D341Med (cell line): ENCODE results near the gene RELA.

Source experiments
- DNase-seq: peaks from one replicate; pipeline ENCODE4 v3.0.0; 2012; ENCODE audit warnings: low spot score

The RELA gene

DNA sequence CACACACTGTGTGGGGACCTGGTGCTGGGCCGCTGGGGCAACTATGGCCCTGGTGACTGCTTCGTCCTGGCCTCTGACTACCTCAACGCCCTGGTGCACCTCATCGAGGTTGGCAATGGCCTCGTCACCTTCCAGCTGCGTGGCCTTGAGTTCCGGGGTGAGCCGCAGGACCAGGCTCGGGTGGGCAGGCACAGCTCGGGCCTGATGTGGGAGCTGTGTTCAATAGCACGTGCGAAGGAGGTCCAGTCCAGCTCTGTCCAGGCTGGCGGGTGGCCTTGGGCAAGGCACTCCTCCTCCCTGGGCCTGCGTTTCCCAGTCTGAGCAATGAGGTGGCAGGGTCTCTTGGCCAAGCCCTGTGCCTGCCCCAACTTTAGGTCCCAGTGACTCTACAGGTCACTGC is 33.1 kb downstream of the RELA start:
- no peak for DNase-seq

DNA sequence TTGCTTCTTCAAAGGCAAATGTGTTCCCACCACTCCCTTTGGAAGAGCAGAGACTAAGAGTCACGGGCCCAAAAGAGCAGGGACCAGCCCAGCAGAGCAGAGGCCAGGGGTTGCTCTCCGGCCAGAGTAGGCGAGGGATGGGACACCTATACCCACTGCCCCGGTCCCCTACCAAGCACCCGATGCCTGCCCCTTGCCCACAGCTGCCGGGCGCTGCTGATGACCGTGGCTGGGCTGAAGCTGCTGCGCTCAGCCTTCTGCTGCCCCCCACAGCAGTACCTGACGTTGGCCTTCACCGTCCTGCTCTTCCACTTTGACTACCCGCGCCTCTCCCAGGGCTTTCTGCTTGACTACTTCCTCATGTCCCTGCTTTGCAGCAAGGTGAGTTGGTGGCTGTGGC is 35.5 kb downstream of the RELA start:
- no peak for DNase-seq

DNA sequence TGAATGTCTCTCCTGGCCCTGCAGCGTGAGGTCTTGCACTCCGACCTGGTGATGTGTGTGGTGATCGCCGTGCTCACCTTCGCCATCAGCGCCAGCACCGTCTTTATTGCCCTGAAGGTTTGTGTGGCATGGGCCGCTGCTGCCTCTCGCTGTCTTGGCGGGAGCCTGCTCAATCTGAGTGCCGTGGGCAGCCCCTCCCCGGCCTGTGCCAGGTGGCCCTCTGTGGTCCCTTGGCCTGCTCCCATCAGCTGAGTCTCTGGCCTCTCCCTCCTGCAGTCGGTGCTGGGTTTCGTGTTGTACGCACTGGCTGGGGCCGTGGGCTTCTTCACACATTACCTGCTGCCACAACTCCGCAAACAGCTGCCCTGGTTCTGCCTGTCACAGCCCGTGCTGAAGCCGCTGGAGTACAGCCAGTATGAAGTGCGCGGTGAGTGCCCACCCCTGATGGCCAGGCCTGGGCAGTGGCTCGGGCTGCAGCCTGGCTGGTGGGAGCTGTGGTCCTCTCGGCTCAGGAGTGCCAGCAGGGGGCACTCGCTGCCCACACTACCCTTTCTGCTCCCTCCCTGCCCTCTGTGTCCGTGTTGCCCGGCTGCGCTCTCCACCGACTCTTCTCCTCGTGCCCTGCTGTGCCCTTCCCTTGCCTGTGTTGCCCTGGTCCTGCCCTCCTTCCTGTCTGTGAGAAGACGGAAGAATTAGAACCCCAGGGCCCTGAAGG is 36.9 kb downstream of the RELA start:
- peak; percentile 86 for DNase-seq

DNA sequence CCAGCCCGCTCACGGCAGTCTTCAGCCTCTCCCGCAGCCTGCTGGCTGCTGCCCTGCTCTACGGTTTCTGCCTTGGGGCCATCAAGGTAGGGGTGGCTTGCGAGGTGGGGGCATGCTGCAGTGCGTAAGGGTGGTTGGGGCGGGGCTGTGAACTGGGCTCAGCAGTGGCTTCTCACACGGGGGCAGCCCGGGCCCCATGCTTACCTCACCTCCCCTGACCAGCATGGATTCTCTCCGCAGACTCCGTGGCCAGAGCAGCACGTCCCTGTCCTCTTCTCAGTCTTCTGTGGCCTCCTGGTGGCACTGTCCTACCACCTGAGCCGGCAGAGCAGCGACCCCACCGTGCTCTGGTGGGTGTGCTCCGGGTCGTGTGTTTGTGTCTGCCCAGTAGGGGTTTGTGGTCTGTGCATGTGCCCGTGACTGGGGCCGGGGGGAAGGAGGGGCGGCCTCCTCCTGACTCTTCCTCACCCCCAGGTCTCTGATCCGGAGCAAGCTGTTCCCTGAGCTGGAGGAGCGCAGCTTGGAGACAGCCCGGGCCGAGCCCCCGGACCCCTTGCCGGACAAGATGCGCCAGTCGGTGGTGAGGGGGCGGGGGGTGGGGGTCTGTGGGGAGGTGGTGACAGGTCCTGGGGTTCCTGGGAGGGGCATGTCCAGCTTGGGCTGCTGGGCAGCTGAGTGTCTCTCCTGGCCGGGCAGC is 37.6 kb downstream of the RELA start:
- DNase-seq = no peak

DNA sequence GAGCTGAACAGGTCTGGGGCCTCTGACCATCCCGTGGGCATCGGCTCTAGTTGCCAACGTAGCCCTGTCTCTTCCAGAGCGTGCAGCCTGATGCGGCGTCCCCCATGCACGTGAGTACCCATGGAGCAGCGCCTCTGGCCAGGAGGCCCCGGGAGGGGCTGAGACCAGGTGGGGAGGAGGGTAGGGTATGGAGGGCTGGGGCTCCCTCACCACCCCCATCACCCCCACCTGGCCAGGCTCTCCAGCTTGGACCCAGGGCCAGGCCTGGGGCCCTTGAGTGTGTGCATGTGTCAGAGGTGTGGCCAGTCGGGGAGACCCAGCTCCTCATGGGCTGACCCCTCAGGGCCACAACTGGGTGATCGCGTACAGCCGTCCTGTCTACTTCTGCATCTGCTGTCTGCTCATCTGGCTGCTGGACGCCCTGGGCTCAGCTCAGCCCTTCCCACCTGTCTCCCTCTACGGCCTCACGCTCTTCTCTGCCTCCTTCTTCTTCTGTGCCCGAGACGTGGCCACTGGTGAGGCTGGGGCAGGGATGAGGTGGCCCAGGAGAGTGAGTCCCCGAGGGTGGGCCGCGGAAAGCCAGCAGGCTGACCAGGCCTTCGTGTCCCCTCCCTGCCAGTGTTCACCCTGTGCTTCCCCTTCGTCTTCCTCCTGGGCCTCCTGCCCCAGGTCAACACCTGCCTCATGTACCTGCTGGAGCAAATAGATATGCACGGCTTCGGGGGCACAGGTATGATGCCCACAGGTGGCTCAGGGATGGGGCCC is 38.7 kb downstream of the RELA start:
- DNase-seq = no peak

DNA sequence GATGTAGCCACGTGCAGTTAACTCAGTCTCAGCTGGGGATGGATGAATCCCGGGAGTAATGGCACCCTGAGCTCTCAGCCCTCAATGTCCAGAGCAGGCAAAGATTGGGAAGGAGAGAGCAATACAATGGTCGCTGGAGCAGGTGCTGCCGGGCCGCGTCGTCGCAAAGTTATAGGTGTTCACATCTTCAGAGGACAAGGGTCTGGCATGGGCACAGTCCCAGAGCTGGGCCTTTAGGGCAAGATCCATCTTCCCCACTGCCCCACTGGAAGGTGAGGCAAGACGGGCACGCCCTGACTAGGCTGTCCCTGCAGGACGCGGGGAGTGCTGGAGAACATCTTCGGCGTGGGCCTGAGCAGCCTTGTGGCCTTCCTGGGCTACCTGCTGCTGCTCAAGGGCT is 39.5 kb downstream of the RELA start:
- DNase-seq = no peak

DNA sequence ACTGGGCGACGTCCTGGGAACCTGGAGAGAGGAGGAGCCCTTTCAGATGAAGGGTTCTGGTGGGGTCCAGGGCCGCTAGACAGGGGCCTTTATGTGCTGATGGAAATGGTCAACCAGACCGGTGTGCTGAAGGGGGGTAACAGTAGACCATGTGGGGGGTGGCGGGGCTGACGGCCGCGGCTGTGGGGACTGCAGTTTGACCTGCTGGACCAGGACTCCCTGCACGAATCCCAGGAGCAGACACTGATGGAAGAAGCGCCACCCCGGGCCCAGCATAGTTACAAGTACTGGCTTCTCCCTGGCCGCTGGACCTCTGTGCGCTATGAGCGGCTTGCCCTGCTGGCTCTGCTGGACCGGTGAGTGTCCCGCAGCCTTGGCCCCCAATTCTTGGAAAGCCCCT is 40.7 kb downstream of the RELA start:
- DNase-seq = no peak

DNA sequence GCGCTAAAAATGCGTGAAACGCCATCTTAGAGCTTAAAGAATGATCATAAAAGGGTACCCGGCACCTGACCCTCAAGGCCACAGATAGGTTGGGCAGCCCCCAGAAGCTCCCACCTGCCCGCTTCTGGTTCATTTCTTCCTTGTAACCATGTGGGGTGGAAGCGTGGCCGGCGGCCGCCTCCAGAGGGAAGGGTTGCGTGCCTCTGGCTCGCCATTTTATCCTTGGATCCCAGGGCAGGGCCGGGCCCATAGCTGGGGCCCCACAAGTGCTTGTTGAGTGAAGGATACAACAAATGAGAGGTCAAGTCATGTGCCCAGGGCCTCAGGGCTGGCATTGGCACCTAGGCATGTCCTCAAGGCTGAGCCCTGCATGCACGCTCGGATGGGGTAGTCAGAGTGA is 41.3 kb downstream of the RELA start:
- no peak for DNase-seq

DNA sequence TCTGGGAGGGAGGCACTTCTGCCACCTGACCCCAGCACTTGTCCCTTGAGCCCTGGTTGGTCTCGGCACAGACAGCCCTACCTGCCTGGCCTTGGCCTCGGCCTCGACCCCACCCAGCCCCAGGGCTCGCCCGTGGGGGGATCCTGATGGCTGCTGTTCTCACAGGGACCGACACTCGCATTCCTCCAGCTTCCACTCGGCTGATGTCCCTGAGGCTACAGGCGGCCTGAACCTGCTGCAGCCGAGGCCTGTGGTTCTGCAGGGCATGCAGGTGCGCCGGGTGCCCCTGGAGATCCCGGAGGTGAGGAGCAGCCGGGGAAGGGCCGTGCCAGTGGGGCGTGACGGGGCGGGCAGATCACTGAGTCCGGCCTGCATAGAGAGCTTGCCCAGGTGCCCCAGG is 42.0 kb downstream of the RELA start:
- DNase-seq = no peak

DNA sequence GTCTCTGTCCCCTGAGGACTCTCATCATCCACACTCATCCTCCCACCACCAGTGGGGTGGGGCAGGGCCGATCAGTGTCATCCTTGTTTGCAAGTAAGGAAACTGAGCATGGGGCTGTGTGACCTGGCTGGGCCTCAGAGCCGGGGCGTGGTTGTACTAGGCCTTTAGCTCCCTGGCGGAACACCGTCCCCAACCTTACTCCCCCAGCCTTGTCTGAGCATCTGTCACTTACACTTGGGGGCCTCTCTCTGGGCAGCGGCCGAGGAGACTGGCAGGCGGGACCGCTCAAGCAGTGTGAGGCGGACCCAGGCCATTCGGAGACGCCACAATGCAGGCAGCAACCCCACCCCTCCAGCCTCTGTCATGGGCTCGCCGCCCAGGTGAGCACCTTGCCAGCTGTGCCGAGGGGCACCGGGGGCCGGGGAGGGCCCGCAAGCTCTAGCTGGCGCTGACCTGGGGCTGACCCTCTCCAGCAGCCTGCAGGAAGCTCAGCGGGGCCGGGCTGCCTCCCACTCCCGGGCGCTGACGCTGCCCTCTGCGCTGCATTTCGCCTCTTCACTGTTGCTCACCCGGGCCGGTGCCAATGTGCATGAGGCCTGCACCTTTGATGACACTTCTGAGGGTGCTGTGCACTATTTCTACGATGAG is 43.3 kb downstream of the RELA start:
- no peak for DNase-seq

DNA sequence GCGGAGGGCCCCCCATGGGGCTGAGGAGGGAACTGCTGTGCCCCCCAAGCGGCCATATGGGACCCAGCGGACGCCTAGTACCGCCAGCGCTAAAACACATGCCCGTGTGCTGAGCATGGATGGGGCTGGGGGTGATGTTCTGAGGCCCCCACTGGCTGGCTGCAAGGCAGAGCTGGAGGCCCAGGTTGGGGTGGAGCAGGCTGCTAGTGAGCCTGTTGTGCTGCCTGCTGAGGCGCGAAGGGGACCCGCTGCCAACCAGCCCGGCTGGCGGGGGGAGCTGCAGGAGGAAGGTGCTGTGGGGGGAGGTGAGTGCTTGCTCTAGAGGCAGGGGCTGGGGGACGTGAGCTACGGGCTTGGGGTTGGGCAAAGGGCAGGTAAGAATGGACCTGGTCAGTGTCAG is 44.0 kb downstream of the RELA start:
- no peak for DNase-seq

DNA sequence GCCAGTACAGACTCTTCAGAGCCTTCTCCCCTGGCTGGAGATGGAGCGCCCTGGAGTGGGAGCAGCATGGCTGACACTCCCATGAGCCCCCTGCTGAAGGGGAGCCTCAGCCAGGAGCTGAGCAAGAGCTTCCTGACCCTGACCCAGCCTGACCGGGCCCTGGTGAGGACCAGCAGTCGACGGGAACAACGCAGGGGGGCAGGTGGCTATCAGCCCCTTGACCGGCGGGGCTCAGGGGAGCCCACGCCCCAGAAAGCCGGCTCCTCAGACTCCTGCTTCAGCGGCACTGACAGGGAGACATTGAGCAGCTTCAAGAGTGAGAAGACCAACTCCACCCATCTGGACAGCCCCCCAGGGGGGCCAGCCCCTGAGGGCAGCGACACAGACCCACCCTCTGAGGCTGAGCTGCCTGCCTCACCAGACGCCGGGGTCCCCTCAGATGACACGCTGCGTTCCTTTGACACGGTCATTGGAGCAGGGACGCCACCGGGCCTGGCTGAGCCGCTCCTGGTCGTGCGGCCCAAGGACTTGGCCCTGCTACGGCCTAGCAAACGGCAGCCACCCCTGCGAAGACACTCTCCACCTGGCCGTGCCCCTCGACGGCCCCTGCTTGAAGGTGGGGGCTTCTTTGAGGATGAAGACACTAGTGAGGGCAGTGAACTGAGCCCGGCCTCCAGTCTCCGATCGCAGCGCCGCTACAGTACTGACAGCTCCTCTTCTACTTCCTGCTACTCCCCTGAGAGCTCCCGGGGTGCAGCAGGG is 44.5 kb downstream of the RELA start:
- no peak for DNase-seq

DNA sequence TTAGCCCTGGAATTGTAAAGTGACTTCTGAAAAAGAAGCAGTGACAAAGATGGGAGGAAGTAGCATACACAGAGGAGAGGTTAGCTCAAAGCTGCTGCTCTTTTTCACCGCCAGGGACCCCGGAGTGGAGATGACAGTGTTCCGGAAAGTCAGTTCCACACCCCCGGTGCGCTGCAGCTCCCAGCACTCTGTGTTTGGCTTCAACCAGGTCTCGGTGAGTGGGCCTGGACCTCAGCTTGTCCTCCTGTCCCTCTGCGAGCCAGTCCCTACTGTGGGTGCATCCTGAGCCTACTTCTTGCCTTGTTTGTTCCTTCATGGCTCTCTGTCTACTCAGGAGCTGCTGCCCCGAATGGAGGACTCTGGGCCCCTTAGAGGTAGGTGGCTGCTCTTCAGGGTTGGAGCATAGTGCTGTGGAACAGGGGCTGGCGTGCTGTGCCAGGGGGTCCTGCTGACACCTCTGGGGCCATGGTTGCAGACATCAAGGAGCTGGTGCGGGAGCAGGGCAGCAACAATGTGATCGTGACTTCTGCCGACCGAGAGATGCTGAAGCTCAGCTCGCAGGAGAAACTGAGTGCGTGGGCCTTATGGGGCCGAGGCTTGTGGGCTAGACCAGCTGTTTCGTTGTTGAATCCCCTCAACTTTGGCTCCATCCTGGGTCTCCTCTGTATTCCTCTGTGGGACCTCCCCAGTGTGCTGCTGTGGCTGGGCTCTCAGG is 45.4 kb downstream of the RELA start:
- no peak for DNase-seq

DNA sequence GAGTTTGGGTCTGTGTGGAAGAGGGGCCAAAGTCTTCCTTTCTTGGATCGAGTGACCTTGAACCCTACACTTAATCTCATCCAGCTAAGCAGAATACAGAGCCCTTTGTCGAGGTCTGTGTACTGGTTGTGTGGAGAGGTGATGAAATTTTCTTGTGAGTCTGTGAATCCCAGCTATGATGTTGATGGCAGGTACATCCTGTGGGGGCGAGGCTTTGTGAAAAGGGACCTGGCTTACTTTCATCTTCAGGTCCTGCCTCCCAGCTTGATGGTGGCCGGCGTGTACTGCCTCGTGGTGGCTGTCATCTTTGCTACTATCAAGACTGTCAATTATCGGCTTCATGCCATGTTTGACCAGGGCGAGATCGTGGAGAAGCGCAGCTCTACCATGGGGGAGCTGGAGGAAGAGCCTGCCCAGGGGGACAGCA is 46.1 kb downstream of the RELA start:
- DNase-seq = no peak

DNA sequence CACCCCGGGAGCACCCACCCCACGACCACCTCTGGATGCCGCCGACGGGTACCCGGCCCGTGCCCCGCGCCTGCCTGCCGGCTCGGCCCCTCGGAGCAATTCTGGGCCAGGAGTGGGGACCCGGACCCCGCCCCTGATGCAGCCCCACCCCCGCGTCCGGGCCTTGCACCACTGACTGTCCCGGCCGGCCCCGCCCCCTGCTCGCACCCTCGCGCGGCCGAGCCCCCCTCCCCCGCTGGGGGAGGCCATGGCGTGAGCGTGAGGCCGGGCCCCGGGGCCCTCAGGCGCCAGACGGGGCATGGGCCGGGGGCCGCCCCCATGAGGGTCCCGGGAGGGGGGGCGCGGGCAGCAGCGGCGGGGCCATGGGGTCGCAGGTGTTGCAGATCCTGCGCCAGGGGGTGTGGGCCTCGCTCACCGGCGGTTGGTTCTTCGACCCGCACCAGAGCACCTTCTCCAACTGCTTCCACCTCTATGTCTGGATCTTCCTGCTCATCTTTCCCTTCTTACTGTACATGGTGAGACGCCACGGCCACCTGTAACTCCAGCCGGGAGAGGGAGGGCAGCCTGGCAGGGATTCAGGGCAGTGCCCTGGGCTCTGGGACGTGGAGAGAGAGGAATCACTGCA is 46.7 kb downstream of the RELA start:
- no peak for DNase-seq

DNA sequence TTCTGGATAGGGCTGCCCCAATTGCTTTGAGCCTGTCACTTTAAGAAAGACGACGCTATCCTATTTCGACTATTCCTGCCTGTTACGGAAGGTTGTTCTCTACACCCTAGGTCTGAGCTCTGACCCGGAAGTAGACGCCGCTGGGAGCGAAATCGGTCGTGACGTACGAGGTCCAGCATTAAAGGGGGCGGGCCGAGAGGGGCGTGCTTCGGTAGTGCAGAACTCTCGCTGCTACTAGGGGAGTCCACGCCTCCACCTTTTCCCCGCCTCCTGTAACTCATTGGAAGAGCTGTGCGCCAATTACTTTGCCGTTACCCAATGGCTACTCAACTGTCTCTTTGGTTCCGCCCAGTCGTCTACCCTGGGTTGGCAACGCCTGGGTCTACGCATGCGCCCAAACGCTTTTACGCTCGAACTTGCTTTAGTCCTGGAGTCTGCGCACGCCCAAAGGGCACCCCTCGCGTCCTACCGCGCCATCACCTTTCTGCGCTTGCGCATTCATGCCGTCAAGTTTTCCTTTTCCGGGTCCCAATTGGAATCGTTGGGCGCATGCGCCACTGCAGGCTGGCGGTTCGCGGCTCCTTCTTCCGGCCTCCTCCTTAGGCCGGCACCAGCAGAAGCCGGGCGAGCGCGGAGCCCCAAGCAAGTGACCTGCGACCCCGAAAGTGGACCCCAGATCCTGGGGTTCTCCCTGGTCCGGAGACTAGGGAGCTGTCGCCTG is 47.3 kb downstream of the RELA start, which contains the start of gene PCNX3:
Gene PCNX3, plus strand, starts transcription at position 548 of the 721 bp plus-strand sequence. CDS start 536 bp downstream, outside the sequence.
- DNase-seq = peak; percentile 99

DNA sequence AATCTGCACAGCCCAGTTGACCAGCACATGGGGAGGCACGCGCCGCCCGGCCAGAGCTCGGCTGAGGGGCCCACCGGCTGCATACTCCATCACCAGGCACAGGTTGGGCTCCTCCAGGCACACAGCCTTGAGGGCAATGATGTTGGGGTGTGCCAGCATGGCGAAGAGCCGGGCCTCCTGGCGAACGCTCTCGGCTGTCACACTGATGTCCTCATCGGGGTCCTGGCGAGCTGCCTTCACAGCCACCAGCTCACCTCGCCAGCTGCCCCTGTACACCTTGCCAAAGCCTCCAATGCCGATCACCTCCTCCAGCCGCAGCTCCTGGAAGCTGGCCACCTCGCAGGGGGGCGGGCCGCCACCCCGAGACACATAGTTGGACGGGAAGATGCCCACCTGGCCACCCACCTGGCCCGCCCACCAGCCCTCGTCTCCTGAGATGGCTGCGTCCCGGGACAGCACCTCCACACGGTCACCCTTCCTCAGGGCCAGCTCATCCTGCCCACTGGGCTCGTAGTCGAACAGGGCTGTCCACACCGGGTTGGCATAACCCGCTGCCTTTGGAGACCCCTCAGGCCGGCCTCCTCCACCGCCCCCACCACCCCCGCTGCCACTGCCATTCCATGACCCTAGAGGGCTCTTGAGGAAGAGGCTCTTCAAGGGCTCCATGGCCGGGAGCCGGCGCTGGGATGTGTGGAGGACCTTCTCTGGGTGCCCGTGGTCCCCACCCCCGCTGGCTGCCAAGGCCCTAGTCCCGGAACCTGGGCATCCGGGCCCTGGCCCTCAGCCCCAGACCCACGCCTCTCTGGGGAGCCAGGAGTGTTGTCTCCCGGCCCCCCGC is 49.4 kb downstream of the RELA start:
- DNase-seq = no peak

DNA sequence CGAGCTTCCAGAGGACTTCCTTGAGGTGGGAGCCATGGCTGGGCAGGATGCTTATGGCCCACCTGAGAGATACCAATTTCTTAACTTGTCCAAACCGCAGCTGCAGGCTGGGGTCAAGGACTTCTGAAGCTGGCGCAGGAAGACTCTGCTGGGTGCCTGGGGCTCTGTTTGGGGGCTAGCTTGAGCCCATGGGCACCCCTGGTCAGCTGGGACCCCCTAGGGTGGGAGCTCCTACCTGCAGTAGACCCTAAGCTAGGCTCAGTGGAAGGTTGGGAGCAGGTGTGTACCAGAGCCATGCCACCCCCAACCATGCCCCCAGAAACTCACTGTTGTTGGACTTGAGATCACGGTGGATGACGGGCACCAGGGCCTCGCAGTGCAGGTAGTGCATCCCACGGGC is 50.0 kb downstream of the RELA start:
- no peak for DNase-seq
